Kidney epithelial cell (primary cell): ENCODE measurements around the gene RCOR3. TPM values are rescaled to one million over a fixed set of nuclear protein-coding genes. Genes with fewer than 3 reads are reported as not detected.
A peak's percentile ranks its signal among the peaks of the same experiment; 100 is the strongest.
"Not testable (repeated sequence)": the region's sequence is repeated elsewhere in the genome, so short reads cannot be mapped to it uniquely, and the experiment has no call there.

Source experiments
- DNase-seq: peaks from one replicate; pipeline ENCODE4 v3.0.0-alpha.2; 2010; ENCODE audit warnings: low read depth
- H3K27me3 ChIP-seq: 2 replicates; pipeline ENCODE4 v1.6.0; 2011; ENCODE audit warnings: low read length; ENCODE audit not compliant: control insufficient read depth, insufficient read depth
- H3K36me3 ChIP-seq: 2 replicates; pipeline ENCODE4 v1.5.1; 2011; ENCODE audit warnings: low read length; ENCODE audit not compliant: control insufficient read depth, insufficient read depth
- H3K4me3 ChIP-seq: 2 replicates; pipeline ENCODE4 v1.5.1; 2011; ENCODE audit warnings: low read depth, mild to moderate bottlenecking, control low read depth, low read length
- CTCF ChIP-seq: IDR thresholded peaks from 2 replicates; pipeline ENCODE4 v1.5.1; 2011; ENCODE audit warnings: mild to moderate bottlenecking, moderate library complexity, low read length, control low read depth, inconsistent platforms; ENCODE audit not compliant: insufficient read depth, poor library complexity, severe bottlenecking
- total RNA-seq: library from RNA; depleted of rRNA; stranded (reverse); fragments of >200 nt; gene quantifications from 2 replicates; pipeline ENCODE4 v1.2.3, GENCODE V29; 2015

The RCOR3 gene
- total RNA-seq, 1 donor from 2014 or later = 29.0 TPM

GRCh38 chr1:211349741-211350140, 90.6 kb downstream of the RCOR3 start:
- no peaks in the 10 kb centered on the region for H3K27me3 ChIP-seq
- no peak for TF ChIP-seq CTCF
- H3K36me3 ChIP-seq = no peaks in the 10 kb centered on the region
- DNase-seq = no peak
- H3K4me3 ChIP-seq = no peak overlapping the region

GRCh38 chr1:211352055-211352454, 92.9 kb downstream of the RCOR3 start:
- not testable (repeated sequence) for H3K4me3 ChIP-seq, H3K36me3 ChIP-seq, DNase-seq, H3K27me3 ChIP-seq

- no peak for TF ChIP-seq CTCF
- no peaks in the 10 kb centered on the region for H3K27me3 ChIP-seq
- peaks cover 3% of the 10 kb centered on the region for H3K36me3 ChIP-seq
- no peak overlapping the region for H3K4me3 ChIP-seq
- DNase-seq = no peak
Observed at GRCh38 chr1:211352465-211352864, 93.3 kb downstream of the RCOR3 start.

DNA sequence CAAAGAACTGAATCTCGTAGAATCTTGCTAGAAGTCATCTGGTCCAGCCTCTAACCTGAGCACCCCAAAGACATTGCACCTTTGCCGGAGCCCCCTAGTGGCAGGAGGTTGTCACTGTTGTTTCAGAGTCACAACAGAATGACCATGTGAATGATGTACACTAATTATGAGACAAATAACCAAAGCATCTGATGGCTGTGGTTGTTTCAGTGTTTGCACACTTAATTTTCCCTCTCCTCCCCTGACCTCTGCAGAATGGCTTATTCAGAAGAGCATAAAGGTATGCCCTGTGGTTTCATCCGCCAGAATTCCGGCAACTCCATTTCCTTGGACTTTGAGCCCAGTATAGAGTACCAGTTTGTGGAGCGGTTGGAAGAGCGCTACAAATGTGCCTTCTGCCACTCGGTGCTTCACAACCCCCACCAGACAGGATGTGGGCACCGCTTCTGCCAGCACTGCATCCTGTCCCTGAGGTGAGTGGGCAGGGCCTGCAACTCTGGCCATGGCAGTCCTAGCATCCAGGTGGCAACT, 93.9 kb downstream of the RCOR3 start:
- TF ChIP-seq CTCF = peak; percentile 60
- H3K4me3 ChIP-seq = no peak overlapping the region
- peaks cover 3% of the 10 kb centered on the region for H3K36me3 ChIP-seq
- DNase-seq = no peak
- no peaks in the 10 kb centered on the region for H3K27me3 ChIP-seq

- TF ChIP-seq CTCF = no peak
- DNase-seq = no peak
- Histone ChIP-seq H3K36me3 (peaks cover 3% of the 10 kb centered on the region), H3K4me3 (no peak overlapping the region), H3K27me3 (no peaks in the 10 kb centered on the region)
Observed at GRCh38 chr1:211353562-211354212, 94.5 kb downstream of the RCOR3 start.

GRCh38 chr1:211355873-211356272, 96.7 kb downstream of the RCOR3 start:
- Histone ChIP-seq H3K36me3 (peaks cover 3% of the 10 kb centered on the region), H3K4me3 (no peak overlapping the region), H3K27me3 (no peaks in the 10 kb centered on the region)
- no peak for DNase-seq
- TF ChIP-seq CTCF = no peak
